ENCODE results near the gene RTEL1. TPM values are rescaled to one million over a fixed set of nuclear protein-coding genes. Genes with fewer than 3 reads are reported as not detected.

Gene RTEL1
- total RNA-seq, 1 experiment from 2014 or later, result 33.4 TPM

DNA sequence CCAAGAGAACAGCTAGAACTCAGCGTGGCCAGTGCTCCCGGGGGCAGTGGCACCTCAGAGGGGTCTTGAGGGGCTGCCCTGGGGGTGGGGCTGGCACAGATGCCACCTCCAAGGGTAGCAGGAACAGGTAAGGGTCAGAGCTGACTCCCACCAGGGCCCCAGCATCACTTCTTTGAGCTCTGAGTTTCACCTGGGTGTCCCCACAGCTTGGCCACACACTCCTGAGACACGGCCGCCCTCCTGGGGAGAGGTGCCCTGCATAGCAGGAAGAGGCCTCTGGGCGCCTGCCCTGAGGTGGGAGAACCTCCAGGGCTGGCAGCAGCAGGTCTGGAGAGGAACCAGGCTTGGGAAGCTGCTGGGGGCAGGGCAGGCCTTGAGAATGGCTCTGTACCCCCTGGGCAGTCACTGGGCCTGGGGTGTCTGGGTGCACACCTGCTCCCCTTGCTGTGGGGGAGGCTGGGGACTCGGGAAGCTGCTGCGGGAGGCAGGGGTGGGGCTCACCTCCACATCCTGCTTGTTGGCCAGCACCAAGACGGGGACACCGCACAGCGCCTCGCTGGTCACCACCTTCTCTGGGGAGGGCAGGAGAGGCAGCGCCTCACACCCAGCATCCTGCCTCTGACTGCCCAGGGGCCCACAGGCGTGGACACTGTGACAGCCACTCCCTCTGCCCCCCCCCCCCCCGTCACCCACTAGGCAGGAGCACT lies 43.4 kb downstream of the RTEL1 start:
- Histone ChIP-seq H3K27ac (ENCODE audit: insufficient read length, low read depth, low read length) (no peak overlapping the region), H2AK5ac (ENCODE audit: insufficient read length, low read length) (no peak overlapping the region), H4K20me1 (ENCODE audit: control insufficient read depth, insufficient read depth, insufficient read length) (no peaks in the 10 kb centered on the region), H2BK120ac (ENCODE audit: low read depth, low read length, poor library complexity, severe bottlenecking) (no peak overlapping the region), H4K8ac (replicated peaks; ENCODE audit: insufficient read length, low read depth, low read length) (no peak overlapping the region), H3K56ac (ENCODE audit: insufficient read length, low read depth, low read length) (no peak overlapping the region), H2BK20ac (ENCODE audit: low read depth, low read length, poor library complexity, severe bottlenecking) (no peak overlapping the region), H2AFZ (ENCODE audit: low read length) (no peak overlapping the region), H3K18ac (ENCODE audit: insufficient read length, low read depth, low read length) (no peak overlapping the region), H3K9ac (ENCODE audit: extremely low read depth, insufficient read length, low read length) (no peak overlapping the region), H2BK12ac (ENCODE audit: insufficient read length, low read depth, low read length) (no peak overlapping the region), H3K79me1 (ENCODE audit: insufficient read depth, low read depth, low read length, poor library complexity, severe bottlenecking) (no peaks in the 10 kb centered on the region), H3K9me3 (ENCODE audit: control insufficient read depth, low read depth, low read length) (no peaks in the 10 kb centered on the region), H3K14ac (ENCODE audit: insufficient read depth, low read length) (no peak overlapping the region; the same call in 1 of the 2 replicates), H3K4ac (ENCODE audit: low read depth, low read length) (no peak overlapping the region), H3K23me2 (ENCODE audit: insufficient read length, low read depth, low read length, poor library complexity, severe bottlenecking) (peaks cover 4% of the 10 kb centered on the region), H3K23ac (ENCODE audit: insufficient read length, low read depth, low read length) (no peak overlapping the region), H4K91ac (ENCODE audit: insufficient read length, low read depth, low read length) (no peak overlapping the region), H3K79me2 (ENCODE audit: insufficient read depth, low read length) (no peaks in the 10 kb centered on the region), H3T11ph (ENCODE audit: low read length) (no peak overlapping the region), H3K4me1 (ENCODE audit: insufficient read depth, low read length) (no peaks in the 10 kb centered on the region), H2BK5ac (ENCODE audit: insufficient read length, low read length) (no peak overlapping the region), H2BK15ac (ENCODE audit: low read depth, low read length) (no peak overlapping the region), H3K27me3 (ENCODE audit: insufficient read depth, low read length) (no peaks in the 10 kb centered on the region), H3K4me2 (ENCODE audit: insufficient read depth, insufficient read length, low read length) (no peak overlapping the region), H4K5ac (ENCODE audit: insufficient read length, low read depth, low read length) (no peak overlapping the region)
- peaks cover 12 to 24% (median 20%) of the 10 kb centered on the region in 3 experiments; a peak in 6 of 7 replicates for H3K36me3 Mint-ChIP-seq (ENCODE audit: insufficient read depth in 1 of 3, low read depth in 3 of 3)
- no peak overlapping the region for H3K4me3 Mint-ChIP-seq
- WGBS (ENCODE audit: extremely low coverage, insufficient read length, low lambda C conversion rate), result no CpG with 5 or more reads among the region's 14 CpGs
- TF ChIP-seq, protein P1, sequence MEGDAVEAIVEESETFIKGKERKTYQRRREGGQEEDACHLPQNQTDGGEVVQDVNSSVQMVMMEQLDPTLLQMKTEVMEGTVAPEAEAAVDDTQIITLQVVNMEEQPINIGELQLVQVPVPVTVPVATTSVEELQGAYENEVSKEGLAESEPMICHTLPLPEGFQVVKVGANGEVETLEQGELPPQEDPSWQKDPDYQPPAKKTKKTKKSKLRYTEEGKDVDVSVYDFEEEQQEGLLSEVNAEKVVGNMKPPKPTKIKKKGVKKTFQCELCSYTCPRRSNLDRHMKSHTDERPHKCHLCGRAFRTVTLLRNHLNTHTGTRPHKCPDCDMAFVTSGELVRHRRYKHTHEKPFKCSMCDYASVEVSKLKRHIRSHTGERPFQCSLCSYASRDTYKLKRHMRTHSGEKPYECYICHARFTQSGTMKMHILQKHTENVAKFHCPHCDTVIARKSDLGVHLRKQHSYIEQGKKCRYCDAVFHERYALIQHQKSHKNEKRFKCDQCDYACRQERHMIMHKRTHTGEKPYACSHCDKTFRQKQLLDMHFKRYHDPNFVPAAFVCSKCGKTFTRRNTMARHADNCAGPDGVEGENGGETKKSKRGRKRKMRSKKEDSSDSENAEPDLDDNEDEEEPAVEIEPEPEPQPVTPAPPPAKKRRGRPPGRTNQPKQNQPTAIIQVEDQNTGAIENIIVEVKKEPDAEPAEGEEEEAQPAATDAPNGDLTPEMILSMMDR (conservative IDR thresholded peaks at IDR 0.05), result no peak
- peaks cover 3% of the 10 kb centered on the region; the same call in 1 of the 2 replicates for H3K27me3 Mint-ChIP-seq (ENCODE audit: low read depth)
- H3K4me1 Mint-ChIP-seq, result peaks cover under 1 to 7% of the 10 kb centered on the region in 2 experiments; a peak in 3 of 4 replicates
- no peak overlapping the region for H3K27ac Mint-ChIP-seq
- no peaks in the 10 kb centered on the region for H3K9me3 Mint-ChIP-seq
- no peak for DNase-seq
